H1 (cell line): ENCODE data around the gene SLC6A18. TPM values are rescaled to one million over a fixed set of nuclear protein-coding genes. Genes with fewer than 3 reads are reported as not detected.

Experiments
- CTCF ChIA-PET: fragments of 300-600 bp; sonication (Branson Sonifier 250); formaldehyde crosslinking; loops from one replicate; lab custom pipeline; 2021; ENCODE audit not compliant: partially characterized antibody; lab: Charles Lee
- POLR2A ChIA-PET: fragments of 300-600 bp; sonication (Branson Sonifier 250); formaldehyde crosslinking; loops from one replicate; lab custom pipeline; 2021; ENCODE audit warnings: inconsistent platforms; ENCODE audit not compliant: partially characterized antibody; lab: Charles Lee
- DNase-seq, 2 experiments: peaks; one replicate each; pipeline versions ENCODE4 v3.0.0 to v3.0.0-alpha.2; 2010 to 2022; ENCODE audit warnings: low spot score in 2 of 2, low read depth in 1 of 2, mixed read lengths in 1 of 2
- FAIRE-seq: peaks from 2 replicates; lab custom pipeline; 2011; peaks lifted over from hg19 to GRCh38; lab: Jason Lieb, UNC
- H2AFZ ChIP-seq: 2 replicates; pipeline ENCODE4 v1.8.1; 2012; ENCODE audit warnings: low read length, inconsistent platforms
- H2AK5ac ChIP-seq: 2 replicates; pipeline ENCODE4 v1.6.1; 2013; ENCODE audit warnings: low read depth, low read length
- H2BK120ac ChIP-seq: replicated peaks from 2 replicates; pipeline ENCODE3; 2013; ENCODE audit warnings: low read depth, low read length, inconsistent platforms
- H2BK12ac ChIP-seq: 2 replicates; pipeline ENCODE4 v1.6.1; 2013; ENCODE audit warnings: low read depth, low read length
- H2BK15ac ChIP-seq: 2 replicates; pipeline ENCODE4 v1.6.1; 2013; ENCODE audit warnings: low read length
- H2BK20ac ChIP-seq: 2 replicates; pipeline ENCODE4 v1.6.1; 2013; ENCODE audit warnings: low read length
- H2BK5ac ChIP-seq: 2 replicates; pipeline ENCODE4 v1.6.1; 2013; ENCODE audit warnings: low read depth, low read length
- H3K14ac ChIP-seq: 2 replicates; pipeline ENCODE4 v1.6.1; 2013; ENCODE audit warnings: inconsistent platforms; ENCODE audit not compliant: insufficient read length
- H3K18ac ChIP-seq: 2 replicates; pipeline ENCODE4 v1.6.1; 2013; ENCODE audit warnings: low read length; ENCODE audit errors: extremely low read depth
- H3K23ac ChIP-seq: 2 replicates; pipeline ENCODE4 v1.6.1; 2013; ENCODE audit warnings: inconsistent platforms; ENCODE audit not compliant: insufficient read length
- H3K23me2 ChIP-seq: 2 replicates; pipeline ENCODE4 v1.6.1; 2013; ENCODE audit warnings: low read depth, low read length
- H3K27ac ChIP-seq: 2 replicates; pipeline ENCODE4 v1.6.1; 2011; ENCODE audit warnings: low read depth, low read length, inconsistent platforms
- H3K27me3 ChIP-seq, 4 experiments: replicated peaks in 1 of 4; 1 replicate in 1 of 4; 2 replicates in 3 of 4; pipeline versions ENCODE4 v1.6.1 to v1.8.1; 2011 to 2013; ENCODE audit warnings: low read length in 3 of 4, mild to moderate bottlenecking in 3 of 4, inconsistent platforms in 2 of 4, mixed read lengths in 2 of 4, moderate library complexity in 1 of 4; ENCODE audit not compliant: control insufficient read depth in 3 of 4, insufficient read depth in 3 of 4; ENCODE audit errors: extremely low read depth in 1 of 4
- H3K36me3 ChIP-seq, 4 experiments: 2 replicates each; pipeline versions ENCODE4 v1.6.1 to v1.8.1; 2011 to 2013; ENCODE audit warnings: mild to moderate bottlenecking in 4 of 4, low read length in 3 of 4, moderate library complexity in 2 of 4, control low read depth in 1 of 4, inconsistent platforms in 1 of 4; ENCODE audit not compliant: insufficient read depth in 4 of 4, control insufficient read depth in 2 of 4
- H3K4ac ChIP-seq: replicated peaks from 2 replicates; pipeline ENCODE3; 2013; ENCODE audit warnings: low read length, low read depth, mixed read lengths, inconsistent platforms; ENCODE audit not compliant: insufficient read length
- H3K4me1 ChIP-seq, 4 experiments: replicated peaks in 1 of 4; 1 replicate in 1 of 4; 2 replicates in 3 of 4; pipeline versions ENCODE4 v1.6.1 to v1.8.1; 2011 to 2013; ENCODE audit warnings: low read length in 3 of 4, inconsistent platforms in 2 of 4, mixed read lengths in 1 of 4; ENCODE audit not compliant: insufficient read depth in 4 of 4, control insufficient read depth in 3 of 4
- H3K4me2 ChIP-seq, 2 experiments: 2 replicates each; pipeline versions ENCODE4 v1.6.1 to v1.8.1; 2011 to 2013; ENCODE audit warnings: low read depth in 2 of 2, low read length in 2 of 2, control low read depth in 1 of 2, inconsistent platforms in 1 of 2, mild to moderate bottlenecking in 1 of 2; ENCODE audit not compliant: insufficient read depth in 1 of 2
- H3K4me3 ChIP-seq, 4 experiments: fragments of 200-600, 300-600 bp in 1 of 4; sonication (generic), shearing (Covaris generic), sonication (Bioruptor Twin) in 1 of 4; 2 replicates each; pipeline versions ENCODE4 v1.5.1 to v1.8.1; 2011 to 2016; ENCODE audit warnings: low read length in 4 of 4, low read depth in 3 of 4, control low read depth in 2 of 4, inconsistent platforms in 2 of 4, mild to moderate bottlenecking in 2 of 4, mixed read lengths in 1 of 4, moderate library complexity in 1 of 4; ENCODE audit not compliant: insufficient read depth in 2 of 4; ENCODE audit errors: extremely low read depth in 1 of 4
- H3K56ac ChIP-seq: replicated peaks from 2 replicates; pipeline ENCODE3; 2013; ENCODE audit warnings: low read depth, mild to moderate bottlenecking, mixed read lengths, low read length, inconsistent platforms; ENCODE audit not compliant: insufficient read length
- H3K79me1 ChIP-seq: 2 replicates; pipeline ENCODE4 v1.6.1; 2013; ENCODE audit warnings: low read depth, low read length, control low read depth
- H3K79me2 ChIP-seq, 2 experiments: 2 replicates each; pipeline versions ENCODE4 v1.6.1 to v1.8.1; 2012 to 2013; ENCODE audit warnings: low read length in 2 of 2, mild to moderate bottlenecking in 2 of 2, inconsistent platforms in 1 of 2; ENCODE audit not compliant: insufficient read depth in 2 of 2, control insufficient read depth in 1 of 2
- H3K9ac ChIP-seq, 4 experiments: replicated peaks in 1 of 4; 1 replicate in 1 of 4; 2 replicates in 3 of 4; pipeline versions ENCODE4 v1.6.1 to v1.8.1; 2011 to 2013; ENCODE audit warnings: low read depth in 3 of 4, low read length in 3 of 4, control low read depth in 2 of 4, mild to moderate bottlenecking in 2 of 4, moderate library complexity in 2 of 4, inconsistent platforms in 1 of 4; ENCODE audit errors: extremely low read depth in 1 of 4
- H3K9me3 ChIP-seq, 2 experiments: 2 replicates each; pipeline versions ENCODE4 v1.6.1 to v1.8.1; 2012 to 2013; ENCODE audit warnings: mild to moderate bottlenecking in 2 of 2, moderate library complexity in 2 of 2, control low read depth in 1 of 2, inconsistent platforms in 1 of 2, low read depth in 1 of 2, low read length in 1 of 2, mixed read lengths in 1 of 2; ENCODE audit not compliant: insufficient read depth in 2 of 2
- H4K20me1 ChIP-seq, 2 experiments: replicated peaks in 1 of 2; 2 replicates each; pipeline versions ENCODE3 to v1.8.1; 2011 to 2013; ENCODE audit warnings: inconsistent platforms in 2 of 2, low read length in 2 of 2, mild to moderate bottlenecking in 1 of 2; ENCODE audit not compliant: insufficient read depth in 2 of 2, control insufficient read depth in 1 of 2
- H4K5ac ChIP-seq: 2 replicates; pipeline ENCODE4 v1.6.1; 2013; ENCODE audit warnings: low read length, low read depth, mixed read lengths, inconsistent platforms; ENCODE audit not compliant: insufficient read length
- H4K8ac ChIP-seq: 2 replicates; pipeline ENCODE4 v1.8.0; 2013; ENCODE audit warnings: mild to moderate bottlenecking, moderate library complexity, low read length, inconsistent platforms; ENCODE audit not compliant: insufficient read depth; ENCODE audit errors: extremely low read depth
- H4K91ac ChIP-seq: replicated peaks from 2 replicates; pipeline ENCODE3; 2013; ENCODE audit warnings: low read length, mixed read lengths, inconsistent platforms; ENCODE audit not compliant: insufficient read length
- EP300 ChIP-seq, 2 experiments: IDR thresholded peaks; 1 replicate in 1 of 2; 2 replicates in 1 of 2; pipeline ENCODE4 v1.6.1; 2011 to 2012; ENCODE audit warnings: low read depth in 2 of 2, low read length in 2 of 2, mild to moderate bottlenecking in 2 of 2, borderline replicate concordance in 1 of 2, inconsistent platforms in 1 of 2, moderate library complexity in 1 of 2
- WGBS, 2 experiments: shearing (Covaris generic) in 1 of 2; methylation state at CpG; one replicate each; pipeline versions ENCODE4 v1.1.6 to v1.1.7; 2013 to 2015; ENCODE audit warnings: low lambda C conversion rate in 2 of 2, mixed read lengths in 2 of 2, inconsistent platforms in 1 of 2, low coverage in 1 of 2, missing lambda C conversion rate in 1 of 2; ENCODE audit not compliant: insufficient replicate concordance in 2 of 2, insufficient coverage in 1 of 2, insufficient read length in 1 of 2; ENCODE audit errors: extremely low coverage in 1 of 2, missing lambda C conversion rate in 1 of 2; 5-methylcytosine and 5-hydroxymethylcytosine counted together
- polyA plus RNA-seq, 7 experiments: library from polyadenylated mRNA; depleted of rRNA in 3 of 7; stranded (reverse) in 5 of 7; unstranded in 2 of 7; fragments of >200 nt in 5 of 7; fragments of 200-250 nt in 2 of 7; gene quantifications; 1 replicate in 5 of 7; 2 replicates in 1 of 7; 4 replicates in 1 of 7; pipeline versions ENCODE4 v1.2.1 to v1.2.3, GENCODE V29; 2011 to 2013; ENCODE audit warnings: missing spikeins in 2 of 7, mixed read lengths in 2 of 7
- total RNA-seq: library from RNA; stranded (reverse); fragmentation: NEBNext Ultra II Directional; extraction: Animal tissue kit (Norgen Biotek cat#: 25700); gene quantifications from 2 replicates; pipeline ENCODE4 v1.2.1, GENCODE V29; 2021

SLC6A18 gene
- total and polyA plus RNA-seq, 2 of the 8 experiments (the other 6 are each of a cell fraction or from before 2014, with no cell fraction given), result not detected

DNA sequence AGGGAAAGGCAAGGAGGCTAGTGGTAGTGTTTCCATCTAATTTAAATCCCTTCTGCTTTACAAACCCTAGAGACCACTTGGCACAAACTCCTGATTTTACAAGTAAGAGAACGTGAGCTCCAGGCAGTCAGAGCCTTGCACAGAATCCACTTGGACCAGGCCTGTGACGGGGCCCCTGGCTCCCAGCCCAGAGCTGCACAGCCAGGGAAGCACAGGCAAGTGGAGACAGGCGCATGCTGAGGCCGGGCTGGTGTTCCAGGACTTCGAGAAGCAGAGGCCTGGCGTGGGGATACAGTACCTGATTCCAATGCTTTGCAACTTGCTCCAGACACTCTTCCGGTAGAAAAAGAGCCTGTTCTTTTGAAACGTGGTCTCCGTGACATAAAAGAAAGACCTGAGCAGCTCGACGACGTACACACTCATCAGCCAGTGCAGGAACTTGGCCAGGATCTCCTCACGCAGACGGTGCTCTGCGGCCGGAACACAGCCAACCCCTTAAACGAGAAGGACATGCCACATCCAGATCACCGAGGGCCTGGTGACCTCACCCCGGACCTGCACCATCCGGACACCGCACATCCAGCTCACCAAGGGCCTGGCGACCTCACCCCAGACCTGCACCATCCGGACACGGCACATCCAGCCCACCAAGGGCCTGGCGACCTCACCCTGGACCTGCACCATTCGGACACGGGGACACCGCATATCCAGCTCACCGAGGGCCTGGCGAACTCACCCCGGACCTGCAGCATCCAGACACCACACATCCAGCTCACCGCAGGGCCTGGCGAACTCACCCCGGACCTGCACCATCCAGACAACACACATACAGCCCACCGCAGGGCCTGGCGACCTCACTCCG is 57.2 kb downstream of the SLC6A18 start:
- no peak for FAIRE-seq
- CTCF ChIA-PET, result interaction anchor here (0.6 kb wide), 2 partner anchors 92 to 106 kb away, joined by 3 read pairs; no protein-coding TSS in a partner anchor
- DNase-seq, result no peak

More for the DNA sequence above, 57.2 kb downstream of the SLC6A18 start:
- no peaks in the 10 kb centered on the region for H3K23me2 ChIP-seq
- H3K4me2 ChIP-seq, result no peak overlapping the region
- H3K18ac ChIP-seq, result no peak overlapping the region
- H2BK20ac ChIP-seq, result no peak overlapping the region
- H3K4me3 ChIP-seq, result no peak overlapping the region
- H4K8ac ChIP-seq, result peak overlapping the region; percentile 57; the same call in 1 of the 2 replicates
- H3K4ac ChIP-seq, result no peak overlapping the region
- H3K36me3 ChIP-seq, result peaks cover 0 to 18% (median 8%) of the 10 kb centered on the region in 4 experiments; a peak in 4 of 8 replicates
- no peaks in the 10 kb centered on the region for H3K27me3 ChIP-seq
- no peak overlapping the region for H2BK12ac ChIP-seq
- 89% methylated on average over 37 of the region's 37 CpGs; no CpG with 5 or more reads in 1 of the 2 experiments for WGBS, 2 experiments
- H3K79me1 ChIP-seq, result peaks cover 3% of the 10 kb centered on the region; the same call in 1 of the 2 replicates
- peaks cover 6 to 12% of the 10 kb centered on the region in 2 experiments for H4K20me1 ChIP-seq
- H4K5ac ChIP-seq, result no peak overlapping the region
- H3K27ac ChIP-seq, result no peak overlapping the region
- no peak overlapping the region for H2AK5ac ChIP-seq
- H3K9me3 ChIP-seq, result no peaks in the 10 kb centered on the region
- peaks cover 0 to 27% of the 10 kb centered on the region in 2 experiments; a peak in 3 of 4 replicates for H3K79me2 ChIP-seq
- H2BK5ac ChIP-seq, result no peak overlapping the region; the same call in 1 of the 2 replicates
- H2BK120ac ChIP-seq, result no peak overlapping the region
- no peak overlapping the region for H2AFZ ChIP-seq
- no peak overlapping the region for H4K91ac ChIP-seq
- no peak overlapping the region for H3K56ac ChIP-seq
- H3K14ac ChIP-seq, result no peak overlapping the region
- H3K9ac ChIP-seq, result no peak overlapping the region
- no peak overlapping the region for H2BK15ac ChIP-seq
- POLR2A ChIA-PET, result interaction anchor here (0.6 kb wide), 1 partner anchor 67 kb away, joined by 3 read pairs; no protein-coding TSS in a partner anchor
- TF ChIP-seq EP300 (IDR thresholded peaks at IDR 0.05; ENCODE audit: borderline replicate concordance in 1 of 2, low read depth in 2 of 2, low read length in 2 of 2), result no peak
- TF ChIP-seq, all 59 proteins: peak for 0
- H3K23ac ChIP-seq, result no peak overlapping the region
- H3K4me1 ChIP-seq, result no peaks in the 10 kb centered on the region
